COLO668 (cell line): ENCODE data around the gene XYLT1.
A peak's percentile ranks its signal among the peaks of the same experiment; 100 is the strongest.

ENCODE experiments used
- DNase-seq: peaks from one replicate; lab custom pipeline; 2025; ENCODE audit not compliant: unreplicated experiment; lab: John Stamatoyannopoulos, UW

XYLT1 gene

DNA sequence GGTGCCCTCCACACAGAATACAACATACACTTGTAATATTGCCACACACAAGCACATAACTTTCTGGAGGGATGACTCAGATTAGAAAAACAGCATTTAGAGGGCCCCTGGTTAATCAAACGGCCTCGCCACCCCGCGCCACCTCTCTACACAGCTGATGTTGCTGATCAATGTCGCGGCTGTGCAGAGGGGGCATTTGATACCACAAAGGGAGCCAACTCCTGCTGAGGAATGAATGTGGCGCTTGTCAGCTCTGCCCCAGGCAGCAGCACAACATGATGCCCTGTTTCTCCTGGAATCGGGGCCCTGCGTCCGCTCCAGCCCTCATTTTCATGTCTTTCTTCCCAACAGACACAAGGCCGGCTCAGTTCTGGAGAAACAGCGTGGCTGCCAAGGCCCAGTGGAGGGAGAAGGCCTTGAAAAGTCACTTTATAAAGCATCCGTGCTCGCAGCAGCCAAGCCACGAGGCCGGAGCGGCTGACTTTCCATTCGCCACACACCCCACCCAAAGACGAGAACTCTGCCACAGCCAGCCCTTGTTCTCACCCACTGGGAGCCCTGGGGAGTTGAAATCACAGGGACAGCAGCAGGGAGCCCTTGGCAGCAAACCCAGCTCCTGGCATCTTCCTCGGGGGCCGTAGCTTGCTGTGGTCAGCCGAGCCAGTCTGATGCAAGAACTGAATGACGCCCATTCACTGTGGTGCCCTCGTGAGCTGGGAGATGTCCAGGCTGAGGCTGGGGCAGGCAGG lies 65.6 kb downstream of the XYLT1 start:
- no peak for DNase-seq

DNA sequence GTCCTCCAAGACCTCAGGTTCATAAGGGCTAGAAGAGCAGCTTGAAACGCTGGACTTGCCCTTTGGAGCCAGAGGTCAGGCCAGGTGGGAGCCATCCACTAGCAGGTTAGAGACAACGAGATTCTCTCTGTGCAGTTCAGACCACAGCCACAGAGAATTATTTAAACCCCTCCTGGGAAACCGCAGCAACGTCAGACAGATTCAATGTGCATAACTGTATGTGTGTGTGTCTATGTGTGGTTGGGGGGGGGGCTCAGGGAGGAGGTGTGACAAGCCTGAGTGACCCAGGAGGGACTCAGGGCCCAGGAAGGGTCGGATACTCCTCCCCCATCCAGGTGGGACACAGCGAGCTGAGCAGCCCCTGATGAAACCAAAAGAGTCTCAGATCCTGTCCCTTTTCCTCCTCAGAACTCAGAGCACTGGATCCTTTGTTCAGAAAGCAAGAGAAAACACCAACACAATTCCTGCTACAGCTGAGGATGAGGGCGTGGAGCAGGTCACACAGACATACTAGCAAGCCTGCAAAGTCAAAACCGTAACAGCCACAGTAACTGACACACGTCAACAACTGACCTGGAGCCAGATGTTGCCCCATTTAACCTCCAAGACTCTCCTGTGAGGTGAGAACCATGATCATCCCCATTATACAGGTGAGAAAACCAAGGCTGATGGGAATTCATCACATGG lies 66.8 kb downstream of the XYLT1 start:
- DNase-seq, result no peak

DNA sequence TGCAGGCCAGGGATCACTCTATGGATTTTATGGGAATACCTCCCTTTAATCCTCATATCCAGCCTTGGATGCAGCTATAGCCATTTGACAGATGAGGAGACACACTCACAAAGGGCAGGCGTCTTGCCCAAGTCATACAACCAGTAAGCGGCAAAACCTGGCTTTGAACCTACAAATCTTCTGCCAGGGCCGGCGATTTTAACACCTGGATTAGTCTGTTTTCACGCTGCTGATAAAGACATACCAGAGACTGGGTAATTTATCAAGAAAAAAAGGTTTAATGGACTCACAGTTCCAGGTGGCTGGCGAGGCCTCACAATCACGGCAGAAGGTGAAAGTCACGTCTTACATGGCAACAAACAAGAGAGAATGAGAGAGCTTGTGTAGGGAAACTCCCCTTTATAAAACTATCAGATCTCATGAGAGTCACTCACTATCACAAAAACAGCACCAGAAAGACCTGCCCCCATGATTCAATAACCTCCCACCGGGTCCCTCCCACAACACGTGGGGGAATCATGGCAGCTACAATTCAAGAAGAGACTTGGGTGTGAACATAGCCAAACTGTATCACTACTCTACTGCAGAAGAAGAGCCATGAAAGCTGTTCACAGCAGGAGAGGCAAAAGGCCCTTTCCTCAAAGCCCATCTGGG lies 67.5 kb downstream of the XYLT1 start:
- no peak for DNase-seq

DNA sequence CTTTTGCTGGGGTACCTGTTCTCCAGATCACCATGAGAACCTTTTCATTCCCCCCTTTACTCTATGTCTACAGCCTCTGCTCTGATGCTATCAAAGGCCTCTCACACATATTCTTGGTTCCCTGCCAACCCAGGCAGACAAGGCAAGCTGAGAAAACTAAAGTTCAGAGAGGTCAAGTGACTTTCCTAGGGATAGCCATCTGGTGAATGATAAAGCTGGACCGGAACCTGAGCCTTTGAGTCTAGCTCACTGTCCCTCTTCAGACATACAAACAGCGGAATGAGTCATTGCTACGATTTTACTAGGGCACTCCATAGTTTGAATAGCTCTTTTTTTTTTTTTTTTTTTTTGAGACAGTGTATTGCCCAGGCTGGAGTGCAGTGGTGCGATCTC lies 73.3 kb downstream of the XYLT1 start:
- peak; percentile 6 for DNase-seq

DNA sequence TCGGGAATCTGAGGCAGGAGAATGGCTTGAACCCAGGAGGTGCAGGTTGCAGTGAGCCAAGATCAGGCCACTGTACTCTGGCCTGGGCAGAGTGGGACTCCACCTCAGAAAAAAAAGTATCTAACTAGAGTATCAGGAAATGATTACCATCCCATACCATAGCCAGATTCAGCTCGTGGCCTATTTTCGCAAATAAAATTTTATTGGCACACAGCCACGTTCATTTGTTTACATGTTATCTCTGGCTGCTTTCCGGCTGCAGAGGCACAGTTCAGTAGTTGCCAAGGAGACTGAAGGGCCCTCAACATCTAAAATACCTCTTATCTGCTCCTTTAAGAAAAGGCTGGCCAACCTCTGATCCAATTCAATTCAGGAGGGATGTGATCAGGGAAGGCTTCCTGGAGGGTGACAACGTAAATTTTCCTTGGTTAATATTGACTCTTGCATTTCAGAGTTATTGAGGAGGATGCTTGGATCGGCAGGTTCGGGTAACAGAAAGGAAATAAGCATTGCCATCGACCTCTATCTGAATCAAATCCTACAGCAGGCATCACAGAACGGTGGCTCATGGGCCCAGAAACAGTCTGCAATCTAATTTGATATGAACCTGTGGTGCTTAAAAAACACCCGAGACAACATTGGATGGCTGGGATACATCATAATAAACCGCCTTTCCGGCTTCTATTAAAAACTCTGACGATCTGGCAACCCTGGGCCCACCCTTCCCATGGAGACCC lies 73.8 kb downstream of the XYLT1 start:
- DNase-seq, result peak; percentile 3

DNA sequence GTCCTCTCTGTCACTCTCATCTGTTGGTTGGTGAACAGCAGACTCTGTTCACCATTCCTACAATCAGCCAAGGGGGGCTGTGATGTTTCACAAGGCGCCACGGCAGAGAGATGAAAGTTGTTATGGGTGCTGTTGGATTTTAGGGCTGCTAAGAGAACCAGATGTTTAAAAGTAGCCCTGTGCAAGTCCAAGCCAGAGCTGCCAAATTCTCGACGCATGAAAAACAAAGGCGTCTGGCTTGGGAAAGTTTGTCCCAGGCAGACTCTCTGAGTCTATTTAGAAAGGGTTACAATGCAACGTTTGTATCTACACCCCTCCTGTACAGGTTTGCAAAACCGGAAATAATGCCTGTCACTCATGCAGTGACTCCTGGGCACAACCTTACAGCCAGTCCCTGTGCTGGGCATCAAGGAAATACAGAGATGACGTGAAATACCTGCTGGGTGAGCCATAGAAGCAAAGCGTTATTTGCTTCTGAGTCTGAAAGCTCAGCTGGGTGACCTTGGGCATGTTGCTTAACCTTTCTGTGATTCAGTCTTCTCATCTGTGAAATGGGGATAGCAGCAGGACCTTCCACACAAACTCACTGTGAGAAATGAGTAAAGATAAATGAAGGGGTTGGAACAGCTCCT lies 74.8 kb downstream of the XYLT1 start:
- DNase-seq, result no peak

DNA sequence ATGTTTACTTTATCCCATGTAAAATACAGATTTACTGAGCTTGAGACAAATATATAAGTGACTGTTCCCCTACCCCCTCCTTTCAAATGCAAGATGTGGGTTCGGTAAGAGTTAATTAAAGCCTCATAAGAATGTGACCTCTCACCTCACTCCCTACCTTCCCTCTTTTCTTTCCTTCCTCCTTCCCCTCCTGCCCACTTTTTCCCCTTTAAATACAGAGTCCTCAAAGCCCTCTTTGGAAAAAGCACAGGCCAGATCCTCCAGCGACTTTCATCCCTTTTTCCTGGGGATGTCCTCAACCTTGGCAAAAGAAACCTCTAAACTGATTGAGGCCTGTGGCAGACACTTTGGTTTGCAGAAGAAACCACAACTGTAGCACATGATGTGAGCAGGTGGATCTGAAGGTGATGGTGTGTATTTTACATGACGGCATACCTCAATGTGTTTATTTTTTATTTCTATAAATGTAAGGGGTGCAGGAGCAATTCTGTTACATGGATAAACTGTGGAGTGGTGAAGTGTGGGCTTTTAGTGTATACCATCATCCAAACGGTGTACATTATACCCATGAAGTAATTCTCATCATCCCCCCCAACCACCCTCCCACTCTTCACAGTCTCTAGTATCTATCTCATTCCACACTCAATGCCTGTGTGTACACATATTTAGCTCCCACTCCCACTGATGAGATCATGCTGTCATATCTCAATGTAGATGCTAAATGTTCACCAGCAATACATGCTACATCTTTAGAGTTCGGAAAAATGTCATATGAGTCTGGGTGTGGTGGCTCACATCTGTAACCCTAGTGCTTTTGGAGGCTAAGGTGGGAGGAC lies 77.7 kb downstream of the XYLT1 start:
- DNase-seq, result no peak

DNA sequence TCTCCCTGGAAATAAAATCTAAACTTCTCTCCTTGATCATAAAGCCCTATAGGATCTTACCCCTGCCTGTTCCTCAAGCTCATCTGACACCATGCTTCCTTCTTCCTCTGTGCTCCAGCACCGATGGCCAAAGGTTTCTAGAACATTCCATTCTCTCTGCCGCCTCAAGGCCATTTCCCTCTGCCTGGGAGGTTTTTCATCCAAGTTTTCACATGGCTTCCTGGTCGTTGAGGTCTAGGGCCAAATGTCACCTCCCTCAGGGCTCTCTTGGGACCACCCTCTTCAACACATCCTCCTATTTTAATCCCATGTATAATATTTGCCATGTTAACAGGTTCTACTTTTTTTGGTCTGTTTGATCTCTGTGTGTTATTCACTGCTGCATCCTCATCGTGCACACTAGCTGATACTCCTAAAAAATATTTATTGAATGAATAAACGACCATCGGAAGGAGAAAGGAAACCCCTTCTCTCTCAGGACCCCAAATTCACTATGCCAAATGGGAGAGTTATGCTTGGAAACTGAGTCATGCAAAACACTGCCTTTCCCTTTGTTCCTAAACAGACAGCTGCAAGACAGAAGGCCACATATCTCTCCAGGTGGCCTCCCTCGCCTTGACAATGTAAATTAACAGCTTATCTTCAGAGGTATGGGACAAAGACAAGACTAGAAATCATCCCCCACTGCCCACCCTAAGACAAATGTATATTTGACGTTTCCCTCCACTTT lies 78.5 kb downstream of the XYLT1 start:
- no peak for DNase-seq

DNA sequence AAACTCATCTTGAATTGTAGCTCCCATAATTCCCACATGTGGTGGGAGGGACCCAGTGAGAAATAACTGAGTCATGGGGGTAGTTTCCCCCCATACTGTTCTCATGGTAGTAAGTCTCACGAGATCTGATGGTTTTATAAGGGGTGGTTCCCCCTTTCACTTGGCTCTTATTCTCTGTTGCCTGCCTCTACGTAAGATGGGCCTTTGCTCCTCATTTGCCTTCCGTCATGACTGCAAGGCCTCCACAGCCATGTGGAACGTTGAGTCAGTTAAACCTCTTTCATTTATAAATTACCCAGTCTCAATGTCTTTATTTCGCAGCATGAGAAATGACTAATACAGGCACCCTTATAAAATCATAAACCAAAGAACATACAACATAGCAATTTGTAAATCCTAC lies 79.0 kb downstream of the XYLT1 start:
- DNase-seq, result no peak

DNA sequence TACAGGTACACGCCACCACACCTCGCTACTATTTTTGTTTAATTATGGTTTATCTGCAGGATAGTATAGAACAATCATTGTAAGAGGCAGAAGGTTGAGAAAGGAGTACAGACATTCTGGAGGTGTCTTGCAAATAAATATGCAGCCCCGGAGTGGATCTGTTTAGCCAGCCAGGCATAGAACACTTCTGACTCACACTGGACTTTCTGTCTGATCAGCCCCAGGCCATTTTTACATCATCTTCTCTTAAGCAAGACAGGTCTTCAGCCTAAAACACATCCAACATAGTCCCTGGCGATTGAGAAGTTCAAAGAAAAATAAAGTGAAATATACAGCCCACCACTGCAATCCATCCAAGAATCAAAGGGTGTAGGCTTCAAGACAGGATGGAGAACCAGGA lies 81.4 kb downstream of the XYLT1 start:
- no peak for DNase-seq

DNA sequence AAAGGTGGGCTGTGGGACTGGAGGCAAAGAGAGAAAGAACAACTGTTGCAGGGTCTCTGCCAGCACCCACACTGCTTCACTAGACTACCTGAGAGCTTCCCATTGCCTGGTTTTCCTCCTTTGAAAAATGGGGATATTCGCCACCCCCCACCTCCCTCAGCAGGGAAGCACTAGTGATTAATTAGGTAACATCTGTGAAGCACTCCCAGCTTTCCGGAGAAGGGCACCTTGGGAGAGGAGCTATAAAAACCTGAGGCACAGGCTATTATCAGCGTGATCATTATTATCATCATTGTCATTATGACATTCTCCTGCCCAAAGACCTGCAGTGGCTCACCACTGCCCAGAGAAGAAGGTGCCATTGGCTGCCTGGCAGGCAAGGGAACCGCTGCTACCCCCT lies 83.5 kb downstream of the XYLT1 start:
- no peak for DNase-seq

DNA sequence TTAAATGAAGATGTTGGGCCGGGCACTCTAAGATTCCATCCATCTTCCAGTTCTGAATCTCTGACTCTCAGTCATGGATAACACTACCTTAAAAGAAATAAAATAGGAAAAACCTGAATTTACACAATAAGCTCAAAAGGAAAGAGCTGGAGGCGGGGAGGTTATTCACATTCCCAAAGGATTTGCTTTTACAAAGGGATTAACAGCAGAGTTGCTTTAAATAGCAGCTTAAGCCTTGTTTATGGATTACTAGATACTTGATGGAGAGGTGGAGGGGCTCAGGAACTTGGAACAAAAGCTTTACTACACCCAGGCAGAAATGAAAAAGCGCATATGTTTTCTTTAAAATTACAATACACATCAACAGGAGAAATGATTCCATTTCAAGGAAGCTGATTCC lies 84.5 kb downstream of the XYLT1 start:
- no peak for DNase-seq

DNA sequence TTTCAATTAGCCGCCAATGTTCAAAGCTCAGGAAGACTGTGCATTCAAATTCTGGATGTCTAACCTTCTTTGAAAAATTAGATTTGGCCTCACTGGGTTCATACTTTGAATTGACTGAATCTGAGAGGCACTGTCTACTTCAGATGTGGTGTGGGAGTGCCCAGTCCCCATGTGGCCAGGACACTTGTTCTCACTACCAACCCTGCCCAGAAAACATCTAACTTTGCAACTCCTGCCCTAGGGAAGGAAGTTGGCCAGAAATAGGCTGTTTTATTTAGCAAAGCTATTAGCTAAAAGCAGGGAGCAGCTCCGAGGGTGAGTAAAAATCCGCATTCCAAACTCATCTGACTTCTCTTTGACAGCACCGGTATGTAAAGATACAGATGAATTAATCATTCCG lies 86.3 kb downstream of the XYLT1 start:
- no peak for DNase-seq

DNA sequence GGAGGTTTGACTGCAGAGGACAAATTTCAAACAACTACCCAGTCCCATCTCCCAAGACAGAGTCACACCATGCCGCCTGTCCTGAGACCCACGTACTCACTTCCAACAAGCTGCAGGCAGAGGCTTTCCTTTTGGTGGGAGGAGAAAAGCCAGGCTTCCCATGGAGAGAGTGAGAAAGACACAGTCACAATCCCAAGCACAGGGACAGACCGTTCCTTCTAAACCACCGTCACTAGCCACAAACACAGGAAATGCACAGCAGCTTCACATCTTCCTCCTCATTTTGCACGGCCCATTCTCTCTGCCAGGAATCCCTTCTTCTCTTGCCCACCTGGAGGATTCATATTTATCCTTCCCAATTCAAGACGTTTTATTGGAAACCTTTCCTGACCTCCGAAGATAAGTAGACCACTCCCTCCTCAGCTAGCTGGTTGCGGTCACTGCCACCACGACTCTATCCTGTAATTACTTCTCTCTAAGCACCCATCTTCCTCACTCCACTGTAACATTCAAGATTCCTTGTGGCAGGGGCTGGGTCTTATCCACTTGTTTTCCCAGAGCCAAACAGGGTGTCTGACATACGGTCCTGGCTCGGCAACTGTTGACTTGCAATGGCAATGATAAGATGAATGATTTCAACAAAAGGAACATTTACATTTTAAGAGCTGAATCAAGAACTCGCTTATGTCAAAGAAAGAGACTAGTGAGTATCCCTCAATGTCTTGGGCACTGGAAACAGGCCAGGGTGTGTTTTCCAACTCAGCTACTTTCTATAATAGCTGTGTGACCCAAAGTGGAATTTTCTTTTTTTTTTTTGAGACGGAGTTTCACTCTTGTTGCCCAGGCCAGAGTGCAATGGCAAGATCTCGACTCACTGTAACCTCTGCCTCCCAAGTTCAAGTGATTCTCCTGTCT lies 87.6 kb downstream of the XYLT1 start:
- no peak for DNase-seq

DNA sequence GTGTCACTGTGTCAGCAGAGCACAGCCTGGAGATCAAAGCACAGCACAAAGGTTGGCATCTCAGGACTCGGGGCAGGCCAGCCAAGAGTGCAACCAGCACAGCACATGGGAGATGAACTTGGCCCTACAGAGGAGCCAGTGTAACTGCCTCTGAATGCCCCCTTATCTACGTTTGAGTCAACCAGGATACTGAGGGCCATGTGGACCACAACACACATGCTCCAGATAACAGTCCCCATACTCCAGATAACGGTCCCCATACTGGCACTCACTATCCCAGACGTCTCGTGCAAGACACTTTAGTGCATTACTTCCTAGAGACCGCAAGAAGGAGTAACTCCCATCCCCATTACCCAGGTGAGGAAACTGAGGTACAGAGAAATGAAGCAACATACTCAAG lies 88.2 kb downstream of the XYLT1 start:
- DNase-seq, result no peak

DNA sequence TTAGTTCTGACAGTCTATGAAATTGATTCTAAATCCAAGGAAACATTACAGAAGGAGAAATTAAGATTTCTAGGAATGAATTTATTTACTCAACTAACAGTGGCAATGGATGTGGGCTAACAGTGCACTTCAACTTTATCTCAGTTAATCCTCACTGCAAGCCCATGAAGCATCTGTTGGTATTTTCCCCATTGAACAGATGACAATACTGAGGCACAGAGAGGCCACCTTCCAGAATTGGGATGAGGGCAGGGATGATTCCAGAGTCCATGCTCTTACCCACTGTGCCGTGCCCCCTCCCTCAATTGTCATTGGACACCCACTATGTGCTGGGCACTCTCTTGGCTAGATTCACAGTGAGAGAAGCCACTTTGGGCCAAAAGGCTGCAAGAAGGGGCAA lies 89.0 kb downstream of the XYLT1 start:
- DNase-seq, result no peak

DNA sequence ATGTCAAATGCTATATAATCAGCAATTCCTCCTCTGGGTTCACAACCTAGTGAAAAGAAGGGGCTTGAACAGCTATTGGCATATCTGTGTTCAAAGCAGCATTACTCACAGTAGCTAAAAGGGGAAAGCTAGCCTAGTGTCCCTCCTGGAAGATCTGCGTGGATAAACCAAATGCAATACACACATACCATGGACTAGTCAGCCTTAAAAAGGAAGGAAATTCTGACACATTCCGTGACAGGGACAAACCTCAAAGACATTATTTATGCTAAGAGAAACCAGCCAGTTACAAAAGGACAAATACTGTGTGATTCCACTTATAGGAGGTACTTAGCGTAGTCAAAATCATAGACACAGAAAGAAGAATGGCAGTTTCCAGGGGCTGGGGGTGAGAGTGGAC lies 90.1 kb downstream of the XYLT1 start:
- no peak for DNase-seq

DNA sequence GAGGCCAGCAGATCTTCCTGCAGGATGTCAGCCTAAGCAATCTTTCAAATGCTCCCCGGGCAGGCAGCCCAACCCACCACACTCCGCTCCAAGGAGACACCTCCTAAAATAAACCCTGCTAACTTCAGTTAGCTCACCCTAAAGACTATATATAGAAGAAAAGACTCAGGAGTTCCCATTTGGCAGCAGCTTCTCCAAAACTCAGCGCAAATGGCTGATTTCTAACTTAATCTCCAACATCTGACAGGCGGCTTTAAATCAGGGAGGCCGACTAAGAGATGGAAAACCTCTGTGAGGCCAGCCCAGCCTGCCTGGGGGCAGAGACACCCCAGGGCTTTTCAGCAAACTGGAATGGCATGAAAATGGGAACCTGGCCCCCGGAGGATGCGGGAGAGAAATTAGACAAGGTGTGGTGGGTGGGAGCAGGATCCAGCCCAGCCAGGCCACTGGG lies 91.6 kb downstream of the XYLT1 start:
- DNase-seq, result no peak
